RCC 7860 (cell line): ENCODE data around the gene MAN2A1.
"Not testable (repeated sequence)": the region's sequence is repeated elsewhere in the genome, so short reads cannot be mapped to it uniquely, and the experiment has no call there.

Experiments
- DNase-seq: peaks from one replicate; pipeline ENCODE4 v3.0.0-alpha.2; 2015; ENCODE audit warnings: low spot score
- FAIRE-seq: peaks from 2 replicates; lab custom pipeline; 2012; peaks lifted over from hg19 to GRCh38; lab: Jason Lieb, UNC

The MAN2A1 gene

DNA sequence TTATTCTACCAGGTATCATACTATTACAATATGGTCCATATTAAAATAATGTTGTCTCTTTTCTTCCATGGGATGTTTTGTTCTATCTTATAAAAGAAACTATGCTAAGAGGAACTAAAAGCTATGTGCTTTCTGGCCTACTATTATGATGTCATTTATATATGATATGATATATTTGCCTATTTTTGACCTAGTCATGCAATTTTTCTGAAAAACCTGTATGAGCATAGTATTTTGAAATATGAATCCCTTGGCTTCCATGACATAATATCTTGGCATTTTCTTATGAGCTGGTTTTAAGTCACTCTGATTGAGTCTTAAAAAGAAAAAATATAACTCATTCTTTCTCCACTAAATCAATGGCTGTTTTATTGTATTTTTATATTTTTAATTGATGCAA lies 60.7 kb downstream of the MAN2A1 start:
- no peak for DNase-seq
- no peak for FAIRE-seq

- FAIRE-seq (no peak), DNase-seq (no peak)
Measured at GRCh38 chr5:109753279-109753678, 63.6 kb downstream of the MAN2A1 start.

DNA sequence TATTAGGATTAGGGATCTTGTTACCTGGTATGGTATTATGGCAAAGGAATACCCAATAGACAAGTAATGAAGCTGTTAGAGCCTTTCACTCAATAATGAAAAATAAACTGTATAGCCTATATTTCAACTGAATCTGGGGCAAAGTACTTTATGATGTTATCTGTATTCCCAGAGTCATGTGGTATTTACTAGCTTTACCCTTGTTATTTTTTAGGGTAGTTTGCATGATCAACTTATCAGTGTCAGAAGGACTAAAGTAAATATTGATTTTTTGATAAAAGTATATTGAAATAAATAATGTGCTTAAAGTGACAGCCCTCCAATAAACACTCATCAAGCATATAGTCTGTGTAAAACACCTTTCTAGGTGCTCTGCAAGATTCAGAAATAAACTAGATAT lies 64.6 kb downstream of the MAN2A1 start:
- no peak for DNase-seq
- no peak for FAIRE-seq

DNA sequence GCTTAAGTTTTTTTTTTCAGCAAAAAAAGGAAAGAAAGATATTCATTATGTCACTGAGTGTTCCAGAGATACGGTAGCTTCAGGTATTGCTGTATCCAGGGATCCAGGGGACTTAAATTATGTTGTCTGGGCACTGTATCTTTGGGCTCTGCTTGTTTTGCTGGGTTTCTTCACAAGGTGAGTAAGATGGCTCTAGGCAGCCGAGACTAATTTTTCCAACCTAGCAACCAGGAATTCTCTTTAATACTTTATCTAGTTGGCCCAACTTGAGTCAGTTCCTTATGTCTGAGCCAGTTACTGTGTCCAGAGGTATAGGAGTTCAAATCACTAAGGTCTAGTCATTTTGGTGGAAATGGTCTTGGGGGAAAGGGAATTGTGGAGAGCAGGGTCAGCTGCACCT lies 66.0 kb downstream of the MAN2A1 start:
- DNase-seq (no peak), FAIRE-seq (no peak)

- DNase-seq (no peak), FAIRE-seq (no peak)
Measured at GRCh38 chr5:109756543-109757185, 66.9 kb downstream of the MAN2A1 start.

DNA sequence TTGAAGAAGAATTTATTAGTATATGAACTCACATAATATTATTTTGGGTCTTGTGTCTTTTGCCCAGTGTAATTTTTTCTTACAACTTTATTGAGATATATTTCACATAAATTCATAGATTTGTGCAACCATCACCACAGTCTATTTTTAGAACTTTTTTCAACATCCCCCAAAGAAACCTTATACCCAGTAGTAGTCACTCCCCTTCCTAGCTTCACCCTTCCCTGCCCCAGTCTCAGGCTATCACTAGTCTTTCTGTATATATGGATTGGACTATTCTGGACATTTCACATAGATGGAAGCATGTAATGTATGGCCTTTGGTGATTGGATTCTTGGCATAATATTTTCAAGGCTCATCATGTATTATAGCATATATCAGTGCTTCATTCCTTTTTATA lies 67.8 kb downstream of the MAN2A1 start:
- DNase-seq = no peak
- FAIRE-seq = no peak

DNA sequence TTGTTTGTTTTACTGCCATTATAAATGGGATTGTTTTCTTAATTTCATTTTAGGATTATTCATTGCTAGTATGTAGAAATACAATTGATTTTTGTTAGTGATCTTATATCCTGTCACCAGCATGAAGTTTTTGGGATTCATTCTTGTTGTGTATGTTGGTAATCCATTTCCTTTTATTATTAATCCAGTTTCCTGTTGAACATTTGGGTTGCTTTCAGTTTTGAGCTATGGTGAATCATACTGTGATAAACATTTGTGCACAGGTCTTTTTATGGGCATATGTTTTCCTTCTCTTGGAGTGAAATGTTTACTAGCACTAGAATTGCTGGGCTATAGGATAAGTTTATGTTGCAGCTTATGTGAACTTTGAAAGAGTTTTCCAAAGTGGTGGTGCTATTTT lies 69.6 kb downstream of the MAN2A1 start:
- DNase-seq (no peak), FAIRE-seq (peak; percentile 62)

DNA sequence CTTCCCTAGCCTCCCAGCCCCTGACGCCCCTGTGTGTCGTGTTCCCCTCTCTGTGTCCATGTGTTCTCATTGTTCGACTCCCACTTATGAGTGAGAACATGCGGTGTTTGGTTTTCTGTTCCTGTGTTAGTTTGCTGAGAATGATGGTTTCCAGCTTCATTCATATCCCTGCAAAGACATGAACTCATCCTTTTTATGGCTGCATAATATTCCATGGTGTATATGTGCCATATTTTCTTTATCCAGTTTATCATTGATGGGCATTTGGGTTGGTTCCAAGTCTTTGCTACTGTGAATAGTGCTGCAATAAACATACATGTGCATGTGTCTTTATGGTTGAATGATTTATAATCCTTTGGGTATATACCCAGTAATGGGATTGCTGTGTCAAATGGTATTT lies 70.4 kb downstream of the MAN2A1 start:
- DNase-seq, FAIRE-seq: not testable (repeated sequence)

DNA sequence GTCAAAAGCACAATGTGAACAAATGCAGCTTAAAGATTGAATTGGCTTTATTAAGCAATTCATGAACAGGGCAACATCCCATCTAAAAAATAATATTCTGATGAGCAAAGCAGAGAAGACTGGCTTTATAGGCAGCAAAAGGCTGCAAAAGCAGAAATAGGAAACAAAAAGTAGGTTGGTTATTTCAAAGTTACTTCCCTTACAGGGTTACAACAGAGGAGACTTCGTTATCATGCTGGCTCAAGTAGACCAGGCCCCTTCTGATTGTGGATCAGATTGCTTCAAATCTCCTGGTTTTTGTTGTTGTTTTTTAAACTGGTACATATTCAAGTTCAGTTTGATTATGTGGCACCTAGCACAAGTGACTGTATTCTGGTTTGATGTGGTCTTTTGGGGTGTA lies 73.1 kb downstream of the MAN2A1 start:
- FAIRE-seq (no peak), DNase-seq (no peak)

GRCh38 chr5:109767184-109767995 lies 77.7 kb downstream of the MAN2A1 start:
- no peak for FAIRE-seq
- DNase-seq = no peak

- DNase-seq (no peak), FAIRE-seq (no peak)
Measured at GRCh38 chr5:109767997-109768396, 78.3 kb downstream of the MAN2A1 start.

DNA sequence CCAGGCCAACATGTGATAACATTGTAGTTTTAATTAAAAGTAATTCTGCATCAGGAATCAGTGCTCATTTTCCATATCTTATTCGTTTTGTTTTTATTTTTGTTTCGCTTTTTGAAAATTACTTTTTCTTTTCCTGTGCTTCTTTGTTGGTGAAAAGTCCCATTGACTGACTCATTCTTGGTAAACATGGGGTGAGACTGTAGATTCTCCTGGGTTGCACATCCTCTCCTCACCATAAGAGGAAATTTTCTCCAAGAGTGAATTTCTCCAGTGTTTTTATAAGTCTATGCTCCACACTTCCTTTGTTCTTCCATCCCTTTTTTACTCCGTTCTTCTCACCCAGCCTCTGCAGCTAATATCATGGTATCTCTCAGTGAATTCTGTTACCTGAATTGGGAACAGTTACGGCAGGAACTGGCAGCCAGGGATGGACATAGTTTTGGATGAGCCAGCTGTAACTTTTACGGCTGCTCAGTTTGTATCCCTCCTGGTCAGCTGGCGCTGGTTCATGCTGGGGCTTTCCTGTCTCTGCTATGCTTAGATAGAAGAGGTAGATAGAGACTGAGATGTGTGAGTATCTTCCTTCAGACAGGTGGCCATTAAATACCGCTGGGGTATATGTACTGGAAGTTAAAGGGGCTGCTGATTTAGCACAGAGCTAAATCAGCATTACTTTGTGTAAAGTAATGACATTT lies 80.0 kb downstream of the MAN2A1 start:
- no peak for DNase-seq
- FAIRE-seq = no peak

DNA sequence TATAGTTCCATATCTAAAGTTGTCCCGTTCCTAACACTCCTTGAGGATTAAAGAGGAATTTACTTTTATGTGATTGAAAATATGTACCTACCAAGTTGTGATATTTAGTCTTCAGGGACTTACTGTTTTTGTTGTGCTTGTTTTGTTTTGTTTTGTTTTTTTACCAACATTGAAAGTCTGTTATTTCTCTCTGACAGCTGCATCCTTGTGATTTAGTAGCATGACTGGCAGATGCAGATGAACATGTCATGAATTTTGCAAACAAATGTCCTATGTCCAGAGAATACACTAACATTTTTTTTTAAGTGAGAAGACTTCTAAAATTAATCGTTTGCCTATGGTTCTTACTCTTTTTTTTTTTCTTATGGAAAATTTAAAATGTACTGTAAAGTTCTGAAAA lies 85.4 kb downstream of the MAN2A1 start:
- FAIRE-seq = no peak
- no peak for DNase-seq

GRCh38 chr5:109779036-109779735 lies 89.5 kb downstream of the MAN2A1 start:
- DNase-seq (no peak), FAIRE-seq (no peak)

DNA sequence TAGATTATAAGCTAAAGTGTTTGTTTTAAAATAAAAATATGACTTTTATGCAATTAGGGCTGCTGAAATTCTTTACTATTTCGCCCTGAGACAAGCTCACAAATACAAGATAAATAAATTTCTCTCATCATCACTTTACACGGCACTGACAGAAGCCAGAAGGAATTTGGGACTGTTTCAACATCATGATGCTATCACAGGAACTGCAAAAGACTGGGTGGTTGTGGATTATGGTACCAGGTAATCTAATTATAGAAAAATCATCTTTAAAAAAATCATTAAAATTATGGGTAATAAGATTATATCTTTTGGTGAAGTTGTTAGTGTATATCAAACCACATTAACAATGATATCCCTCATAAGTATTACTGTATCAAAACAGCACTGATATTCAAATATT lies 95.0 kb downstream of the MAN2A1 start:
- DNase-seq (no peak), FAIRE-seq (no peak)

DNA sequence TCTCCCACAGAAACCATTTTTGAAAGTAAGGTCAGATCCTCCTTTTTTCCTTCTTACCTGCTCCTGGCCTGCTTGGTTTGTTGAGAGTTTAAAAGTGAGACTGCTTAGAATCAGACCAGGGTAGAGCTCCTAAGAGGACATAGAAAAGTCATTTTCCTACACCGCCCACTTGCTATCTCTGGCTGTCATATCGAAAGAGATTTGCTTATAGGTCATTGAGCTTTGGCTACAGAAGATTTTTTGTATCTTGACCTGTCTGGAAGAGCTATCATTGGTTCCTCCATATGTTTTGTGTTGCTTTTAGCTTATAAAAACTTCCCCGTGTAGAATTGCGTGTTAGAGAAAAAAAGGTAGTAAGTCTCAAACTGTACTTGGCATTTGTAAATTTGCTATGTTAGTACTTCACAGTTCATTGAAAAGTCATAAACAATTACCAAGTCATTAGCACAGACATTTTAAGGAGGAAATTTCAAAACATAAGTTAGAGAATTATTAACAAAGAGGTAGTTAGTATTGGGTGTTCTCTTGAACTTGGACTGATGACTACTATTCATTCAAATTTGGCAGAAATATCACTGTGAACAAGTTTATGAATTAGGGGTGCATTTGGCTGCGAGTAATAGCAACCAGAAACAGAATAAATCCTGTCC lies 96.6 kb downstream of the MAN2A1 start:
- no peak for FAIRE-seq

DNA sequence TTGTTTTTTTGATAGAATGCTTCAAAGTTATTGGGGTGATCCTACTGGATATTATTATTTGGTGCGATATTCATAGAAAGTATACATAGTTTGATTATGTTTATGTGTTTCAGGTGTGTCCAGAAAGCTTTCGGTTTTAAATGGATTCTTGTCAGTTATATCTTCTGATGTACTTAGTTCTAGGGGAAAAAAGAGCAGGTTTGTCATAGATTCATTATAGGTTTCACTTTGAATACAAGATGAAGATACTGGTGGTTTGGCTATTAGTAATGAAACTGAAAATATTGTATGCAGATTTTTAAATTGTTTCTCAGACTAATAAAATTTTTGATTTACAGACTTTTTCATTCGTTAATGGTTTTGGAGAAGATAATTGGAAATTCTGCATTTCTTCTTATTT lies 98.9 kb downstream of the MAN2A1 start:
- DNase-seq (no peak), FAIRE-seq (no peak)

More for the DNA sequence above, 96.6 kb downstream of the MAN2A1 start:
- DNase-seq = no peak

DNA sequence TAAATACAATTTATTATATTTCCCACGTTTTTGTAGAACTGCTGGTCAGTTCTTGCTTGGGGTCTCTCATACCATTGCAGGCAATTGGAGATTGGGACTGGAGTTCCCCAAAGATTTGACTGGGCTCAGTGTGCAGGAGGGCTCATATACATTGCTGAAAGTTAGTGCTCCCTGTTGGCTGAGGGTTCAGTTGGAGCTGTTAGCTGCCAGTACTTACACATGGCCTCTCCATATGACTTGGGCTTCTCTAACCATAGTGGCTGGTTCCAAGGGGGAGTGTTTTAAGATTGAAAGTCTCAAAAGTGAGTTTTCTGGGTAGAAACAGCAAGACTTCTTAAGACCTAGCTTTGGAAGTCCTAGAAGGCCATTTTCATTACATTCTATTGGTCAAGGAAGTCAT lies 102.9 kb downstream of the MAN2A1 start:
- FAIRE-seq = no peak
- no peak for DNase-seq

DNA sequence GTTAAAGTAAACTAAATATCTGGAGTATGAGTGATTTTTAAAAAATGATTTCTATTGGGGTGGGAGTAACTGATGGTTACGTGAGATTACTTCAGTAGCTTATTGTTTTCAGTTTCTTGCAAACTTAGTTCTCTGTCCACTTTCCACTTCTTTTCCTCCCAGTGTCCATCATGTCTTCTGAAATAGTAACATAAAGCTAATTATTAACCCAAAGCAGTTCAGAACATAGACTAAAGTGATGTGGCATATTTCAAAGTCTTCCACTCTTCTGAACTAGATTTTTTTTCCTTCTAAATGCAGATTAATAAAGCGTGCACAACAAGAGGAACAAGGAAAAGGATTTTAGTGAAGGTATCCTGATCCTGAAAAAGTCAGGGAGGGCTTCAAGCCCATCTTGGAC lies 114.1 kb downstream of the MAN2A1 start:
- peak; percentile 83 for FAIRE-seq
- peak; percentile 14 for DNase-seq

DNA sequence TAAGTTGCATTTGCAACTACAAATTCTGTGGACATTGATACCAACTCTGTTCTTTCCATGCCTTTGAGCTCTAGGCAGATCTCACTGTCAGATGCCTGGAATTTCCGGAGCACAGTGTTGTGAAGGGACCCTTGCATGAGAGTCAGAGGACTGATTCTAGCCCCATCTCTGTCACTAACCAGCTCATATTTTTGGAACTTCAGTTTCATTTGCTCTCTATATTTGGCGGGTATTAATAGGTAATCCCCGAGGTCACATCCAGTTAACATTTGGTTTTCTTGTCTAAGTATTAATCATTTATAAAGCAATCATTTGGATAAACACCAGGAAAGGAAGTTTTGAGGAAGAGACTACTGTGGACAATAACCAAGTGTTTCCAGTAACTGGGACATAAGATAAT lies 115.7 kb downstream of the MAN2A1 start:
- peak; percentile 73 for FAIRE-seq
- DNase-seq = peak; percentile 10

GRCh38 chr5:109805883-109806282 lies 116.2 kb downstream of the MAN2A1 start:
- peak; percentile 39 for FAIRE-seq
- peak; percentile 34 for DNase-seq
